ENCODE data around the gene ZKSCAN4.

The ZKSCAN4 gene

GRCh38 chr6:28207510-28208110 is 44.5 kb downstream of the ZKSCAN4 start:
- no peak for DNase-seq

GRCh38 chr6:28206928-28207509 is 45.0 kb downstream of the ZKSCAN4 start:
- DNase-seq = no peak

GRCh38 chr6:28206527-28206926 is 45.5 kb downstream of the ZKSCAN4 start:
- DNase-seq = no peak

- no peak for DNase-seq
Observed at GRCh38 chr6:28205879-28206278, 46.2 kb downstream of the ZKSCAN4 start.

- DNase-seq = no peak
Observed at GRCh38 chr6:28203201-28203600, 48.9 kb downstream of the ZKSCAN4 start.

- no peak for DNase-seq
Observed at GRCh38 chr6:28200020-28200419, 52.0 kb downstream of the ZKSCAN4 start.
